Muscle of leg (tissue), 11 donors: ENCODE results near the gene CHMP6. TPM values are rescaled to one million over a fixed set of nuclear protein-coding genes. Genes with fewer than 3 reads are reported as not detected.

Source experiments
- DNase-seq: peaks from one replicate; pipeline ENCODE4 v3.0.0; 2013
- H3K27ac ChIP-seq: one replicate; pipeline ENCODE4 v1.5.1; 2013; ENCODE audit warnings: mild to moderate bottlenecking, low read length, control low read depth
- H3K27me3 ChIP-seq: one replicate; pipeline ENCODE4 v1.6.1; 2013; ENCODE audit warnings: low read length; ENCODE audit not compliant: control insufficient read depth, insufficient read depth
- H3K36me3 ChIP-seq: one replicate; pipeline ENCODE4 v1.6.1; 2013; ENCODE audit warnings: low read length; ENCODE audit not compliant: control insufficient read depth, insufficient read depth
- H3K4me1 ChIP-seq: one replicate; pipeline ENCODE4 v1.6.1; 2013; ENCODE audit warnings: low read length; ENCODE audit not compliant: control insufficient read depth, insufficient read depth
- H3K4me3 ChIP-seq: one replicate; pipeline ENCODE4 v1.5.1; 2013; ENCODE audit warnings: low read length, control low read depth
- H3K9me3 ChIP-seq: replicated peaks from 2 replicates; pipeline ENCODE4 v1.6.1; 2013; ENCODE audit warnings: low read depth, low read length; ENCODE audit not compliant: control insufficient read depth
- WGBS: methylation state at CpG from one replicate; pipeline ENCODE4 v1.1.5; 2013; ENCODE audit warnings: missing lambda C conversion rate; ENCODE audit not compliant: insufficient coverage; 5-methylcytosine and 5-hydroxymethylcytosine counted together
- polyA plus RNA-seq, 8 donors: library from polyadenylated mRNA; unstranded; fragments of 120-200 nt; gene quantifications; one replicate each; pipeline versions ENCODE4 v1.2.1 to v1.2.3, GENCODE V29; 2013; ENCODE audit warnings: inconsistent platforms in 1 of 8, low replicate concordance in 1 of 8; ENCODE audit not compliant: insufficient read length in 8 of 8, insufficient read depth in 1 of 8
- total RNA-seq: library from RNA; stranded (reverse); fragments of 120-200 nt; gene quantifications from one replicate; pipeline ENCODE4 v1.2.4, GENCODE V29; 2013

CHMP6 gene
- total and polyA plus RNA-seq, 9 donors = 7.8 to 32.1 (median 25.4) TPM

GRCh38 chr17:81043725-81044427 is 52.2 kb downstream of the CHMP6 start:
- WGBS = 59% methylated on average over 31 of the region's 38 CpGs
- peaks cover 80% of the 10 kb centered on the region for H3K4me1 ChIP-seq
- no peak overlapping the region for H3K4me3 ChIP-seq

GRCh38 chr17:81044428-81044763 is 52.8 kb downstream of the CHMP6 start:
- H3K4me3 ChIP-seq = no peak overlapping the region
- H3K9me3 ChIP-seq = no peaks in the 10 kb centered on the region
- no peaks in the 10 kb centered on the region for H3K36me3 ChIP-seq
- peak overlapping the region; percentile 88 for H3K27ac ChIP-seq
- peaks cover under 1% of the 10 kb centered on the region for H3K27me3 ChIP-seq
- no peak for DNase-seq
- peaks cover 80% of the 10 kb centered on the region for H3K4me1 ChIP-seq
- WGBS = 37% methylated on average over 14 of the region's 14 CpGs

More at GRCh38 chr17:81043725-81044427, 52.2 kb downstream of the CHMP6 start:
- Histone ChIP-seq H3K9me3 (no peaks in the 10 kb centered on the region), H3K27me3 (peaks cover 2% of the 10 kb centered on the region), H3K36me3 (no peaks in the 10 kb centered on the region), H3K27ac (peak overlapping the region; percentile 88)
- no peak for DNase-seq

GRCh38 chr17:81044764-81045589 is 53.3 kb downstream of the CHMP6 start:
- H3K27ac ChIP-seq = peak overlapping the region; percentile 88
- H3K4me1 ChIP-seq = peaks cover 80% of the 10 kb centered on the region
- H3K36me3 ChIP-seq = no peaks in the 10 kb centered on the region
- WGBS = 13% methylated on average over 28 of the region's 28 CpGs
- no peaks in the 10 kb centered on the region for H3K27me3 ChIP-seq
- DNase-seq = peak; percentile 95
- H3K9me3 ChIP-seq = no peaks in the 10 kb centered on the region
- peak overlapping the region; percentile 9 for H3K4me3 ChIP-seq

GRCh38 chr17:81045590-81046095 is 54.0 kb downstream of the CHMP6 start:
- Histone ChIP-seq H3K27me3 (no peaks in the 10 kb centered on the region), H3K9me3 (no peaks in the 10 kb centered on the region), H3K4me3 (no peak overlapping the region), H3K27ac (peak overlapping the region; percentile 88), H3K4me1 (peaks cover 80% of the 10 kb centered on the region), H3K36me3 (no peaks in the 10 kb centered on the region)
- no peak for DNase-seq
- WGBS = 79% methylated on average over 8 of the region's 9 CpGs

- no peak for DNase-seq
- Histone ChIP-seq H3K4me3 (no peak overlapping the region), H3K9me3 (no peaks in the 10 kb centered on the region), H3K4me1 (peaks cover 76% of the 10 kb centered on the region), H3K27ac (no peak overlapping the region), H3K36me3 (no peaks in the 10 kb centered on the region), H3K27me3 (no peaks in the 10 kb centered on the region)
- 78% methylated on average over 8 of the region's 17 CpGs for WGBS
Observed at GRCh38 chr17:81046132-81046769, 54.6 kb downstream of the CHMP6 start.

- WGBS = 79% methylated on average over 12 of the region's 18 CpGs
- no peak overlapping the region for H3K4me3 ChIP-seq
- peak overlapping the region; percentile 35 for H3K27ac ChIP-seq
- no peak for DNase-seq
- H3K9me3 ChIP-seq = no peaks in the 10 kb centered on the region
- no peaks in the 10 kb centered on the region for H3K27me3 ChIP-seq
- no peaks in the 10 kb centered on the region for H3K36me3 ChIP-seq
- peaks cover 79% of the 10 kb centered on the region for H3K4me1 ChIP-seq
Observed at GRCh38 chr17:81046770-81047359, 55.2 kb downstream of the CHMP6 start.

GRCh38 chr17:81048827-81049371 is 57.3 kb downstream of the CHMP6 start:
- no peaks in the 10 kb centered on the region for H3K27me3 ChIP-seq
- WGBS = 82% methylated on average over 23 of the region's 28 CpGs
- H3K4me1 ChIP-seq = peaks cover 82% of the 10 kb centered on the region
- no peaks in the 10 kb centered on the region for H3K36me3 ChIP-seq
- no peak overlapping the region for H3K4me3 ChIP-seq
- H3K27ac ChIP-seq = no peak overlapping the region
- H3K9me3 ChIP-seq = no peaks in the 10 kb centered on the region
- DNase-seq = no peak

- H3K4me3 ChIP-seq = no peak overlapping the region
- H3K27ac ChIP-seq = peak overlapping the region; percentile 35
- 57% methylated on average over 13 of the region's 17 CpGs for WGBS
Observed at GRCh38 chr17:81049372-81049911, 57.8 kb downstream of the CHMP6 start.

More at GRCh38 chr17:81049372-81049911, 57.8 kb downstream of the CHMP6 start:
- no peaks in the 10 kb centered on the region for H3K27me3 ChIP-seq
- no peaks in the 10 kb centered on the region for H3K9me3 ChIP-seq
- DNase-seq = no peak
- peaks cover 77% of the 10 kb centered on the region for H3K4me1 ChIP-seq
- H3K36me3 ChIP-seq = no peaks in the 10 kb centered on the region
